HCT116 (cell line): Measurements from ENCODE around the gene PCNX1. TPM values are rescaled to one million over a fixed set of nuclear protein-coding genes. Genes with fewer than 3 reads are reported as not detected.

Source experiments
- ATAC-seq: fragments of 200-7000 bp; cut with Tn5 transposase; 2 replicates; pipeline ENCODE4 v1.9.1; 2020; ENCODE audit warnings: mild to moderate bottlenecking, moderate library complexity
- BruUV-seq: library from RNA; stranded (reverse); fragments of 400-500 nt; replicated peaks from 2 replicates; lab custom pipeline; 2021; lab: Mats Ljungman, UMichigan
- CTCF ChIA-PET: fragments of 300-600 bp; sonication (Branson Sonifier 250); formaldehyde crosslinking; loops from one replicate; lab custom pipeline; 2021; ENCODE audit warnings: antibody characterized with exemption; lab: Charles Lee
- POLR2A ChIA-PET: fragments of 300-600, 350-600 bp; sonication (Branson Sonifier 250); formaldehyde crosslinking; loops from one replicate; lab custom pipeline; 2021; ENCODE audit warnings: antibody characterized with exemption; lab: Charles Lee
- RAD21 ChIA-PET, 2 experiments: fragments of 300-600 bp; sonication (Branson Sonifier 250); formaldehyde crosslinking; loops; one replicate each; lab custom pipeline; 2023; ENCODE audit warnings: low total read pairs in 2 of 2; ENCODE audit not compliant: uncharacterized antibody in 2 of 2, unreplicated experiment in 2 of 2, low non-redundant PET in 1 of 2; lab: Charles Lee
- DNase-seq: peaks from one replicate; pipeline ENCODE4 v3.0.0-alpha.2; 2010; ENCODE audit warnings: low read depth, low spot score
- H2AFZ ChIP-seq: fragments of 200-600 bp; shearing (Covaris generic), sonication (generic); 2 replicates; pipeline ENCODE4 v1.6.1; 2017; ENCODE audit warnings: low read depth, mixed run types, mixed read lengths, antibody characterized with exemption, low read length; ENCODE audit not compliant: poor library complexity, severe bottlenecking
- H3K27ac ChIP-seq: 2 replicates; pipeline ENCODE4 v1.5.1; 2012; ENCODE audit warnings: low read depth, low read length
- H3K27me3 ChIP-seq: fragments of 200-600 bp; sonication (generic); 2 replicates; pipeline ENCODE4 v1.6.1; 2016; ENCODE audit warnings: mixed run types, low read length, mixed read lengths; ENCODE audit not compliant: insufficient read depth
- H3K36me3 ChIP-seq, 2 experiments: fragments of 200-500 bp in 1 of 2; fragments of 200-600 bp in 1 of 2; sonication (Bioruptor generic) in 1 of 2; sonication (generic) in 1 of 2; 2 replicates each; pipeline versions ENCODE4 v1.5.1 to v1.6.1; 2014 to 2016; ENCODE audit warnings: low read length in 2 of 2, inconsistent platforms in 1 of 2, mixed read lengths in 1 of 2, mixed run types in 1 of 2; ENCODE audit not compliant: insufficient read depth in 2 of 2, control insufficient read depth in 1 of 2
- H3K4me1 ChIP-seq, 2 experiments: fragments of 200-600 bp in 1 of 2; sonication (generic) in 1 of 2; 2 replicates each; pipeline versions ENCODE4 v1.5.1 to v1.6.1; 2012 to 2017; ENCODE audit warnings: low read length in 2 of 2, inconsistent platforms in 1 of 2, mild to moderate bottlenecking in 1 of 2, mixed read lengths in 1 of 2, mixed run types in 1 of 2, moderate library complexity in 1 of 2; ENCODE audit not compliant: insufficient read depth in 2 of 2, control insufficient read depth in 1 of 2
- H3K4me2 ChIP-seq: fragments of 200-600 bp; sonication (generic); 2 replicates; pipeline ENCODE4 v1.6.1; 2017; ENCODE audit warnings: mixed run types, low read length, mixed read lengths
- H3K4me3 ChIP-seq, 2 experiments: fragments of 200-600 bp in 1 of 2; sonication (generic) in 1 of 2; replicated peaks in 1 of 2; 2 replicates each; pipeline ENCODE4 v1.5.1; 2011 to 2016; ENCODE audit warnings: low read length in 2 of 2, control low read depth in 1 of 2, low read depth in 1 of 2, mild to moderate bottlenecking in 1 of 2, mixed read lengths in 1 of 2, mixed run types in 1 of 2
- H3K79me2 ChIP-seq: fragments of 200-600 bp; sonication (generic); 2 replicates; pipeline ENCODE4 v1.6.1; 2017; ENCODE audit warnings: mild to moderate bottlenecking, mixed run types, low read length, moderate library complexity, mixed read lengths; ENCODE audit not compliant: insufficient read depth
- H3K9ac ChIP-seq: fragments of 200-600 bp; sonication (generic); 2 replicates; pipeline ENCODE4 v1.6.1; 2016; ENCODE audit warnings: low read length, mixed read lengths
- H3K9me2 ChIP-seq: fragments of 200-600 bp; sonication (generic), shearing (Covaris generic); 2 replicates; pipeline ENCODE4 v1.6.1; 2017; ENCODE audit warnings: mixed run types, mild to moderate bottlenecking, moderate library complexity; ENCODE audit not compliant: insufficient read depth
- H3K9me3 ChIP-seq, 2 experiments: fragments of 200-500 bp in 1 of 2; fragments of 200-600 bp in 1 of 2; sonication (Bioruptor generic) in 1 of 2; sonication (generic) in 1 of 2; 2 replicates each; pipeline ENCODE4 v1.6.1; 2014 to 2017; ENCODE audit warnings: low read length in 2 of 2, mixed read lengths in 2 of 2, inconsistent platforms in 1 of 2, low read depth in 1 of 2, mild to moderate bottlenecking in 1 of 2, mixed run types in 1 of 2, moderate library complexity in 1 of 2; ENCODE audit not compliant: control insufficient read depth in 1 of 2, insufficient read depth in 1 of 2
- H4K20me1 ChIP-seq: fragments of 200-600 bp; sonication (generic), shearing (Covaris generic); 2 replicates; pipeline ENCODE4 v1.6.1; 2017; ENCODE audit warnings: mixed run types, mild to moderate bottlenecking, moderate library complexity; ENCODE audit not compliant: insufficient read depth
- CTCF ChIP-seq, 3 experiments: fragments of 200-600 bp in 1 of 3; sonication (generic) in 1 of 3; IDR thresholded peaks in 2 of 3; conservative IDR thresholded peaks in 1 of 3; 2 replicates each; pipeline ENCODE4 v1.5.1; 2012 to 2017; ENCODE audit warnings: low read depth in 2 of 3, low read length in 2 of 3, antibody characterized with exemption in 1 of 3, borderline replicate concordance in 1 of 3, control low read depth in 1 of 3, mild to moderate bottlenecking in 1 of 3, mixed read lengths in 1 of 3, mixed run types in 1 of 3, moderate library complexity in 1 of 3; ENCODE audit not compliant: insufficient read depth in 1 of 3
- EGR1 ChIP-seq: IDR thresholded peaks from 2 replicates; pipeline ENCODE4 v1.6.1; 2012; ENCODE audit warnings: low read depth
- ELF1 ChIP-seq: IDR thresholded peaks from 2 replicates; pipeline ENCODE4 v1.6.1; 2012; ENCODE audit warnings: low read depth, borderline replicate concordance
- JUND ChIP-seq: IDR thresholded peaks from 2 replicates; pipeline ENCODE4 v1.6.1; 2012
- POLR2A ChIP-seq: IDR thresholded peaks from 2 replicates; pipeline ENCODE4 v1.7.0; 2011; ENCODE audit warnings: borderline replicate concordance; ENCODE audit not compliant: insufficient read depth, insufficient read length; ENCODE audit errors: extremely low read depth
- POLR2AphosphoS5 ChIP-seq: IDR thresholded peaks from 2 replicates; pipeline ENCODE4 v1.6.1; 2011; ENCODE audit warnings: mild to moderate bottlenecking, low read depth, low read length, moderate library complexity
- RAD21 ChIP-seq: IDR thresholded peaks from 2 replicates; pipeline ENCODE4 v1.6.1; 2012; ENCODE audit warnings: low read depth, mild to moderate bottlenecking
- SIN3A ChIP-seq: IDR thresholded peaks from 2 replicates; pipeline ENCODE4 v1.6.1; 2012; ENCODE audit warnings: low read depth
- ZNF274 ChIP-seq: fragments of 200-500 bp; sonication (Bioruptor generic); IDR thresholded peaks from 2 replicates; pipeline ENCODE4 v1.6.1; 2014; ENCODE audit warnings: mild to moderate bottlenecking, low read depth, low read length, inconsistent platforms
- intact Hi-C: fragments of 100-400 bp; cut with micrococcal nuclease; formaldehyde crosslinking; loops from 2 replicates; pipeline ENCODE4 v1.10.0; 2022
- total RNA-seq: library from RNA; stranded (reverse); gene quantifications from one replicate; pipeline ENCODE4 v1.2.1, GENCODE V29; 2021; ENCODE audit not compliant: unreplicated experiment

PCNX1 gene
- total RNA-seq, 1 experiment from 2014 or later, result 52.2 TPM

- Histone ChIP-seq H3K4me1 (no peaks in the 10 kb centered on the region), H4K20me1 (no peaks in the 10 kb centered on the region), H3K9me2 (no peaks in the 10 kb centered on the region), H3K9me3 (no peaks in the 10 kb centered on the region), H3K27me3 (no peaks in the 10 kb centered on the region), H3K4me2 (no peak overlapping the region), H3K27ac (no peak overlapping the region), H3K36me3 (no peaks in the 10 kb centered on the region)
- no peak for ATAC-seq
- ChIA-PET POLR2A (no interaction called here), RAD21 (no interaction called here)
- intact Hi-C loops, result loop anchor here (5.0 kb wide), 1 partner anchor 149 kb away; no protein-coding TSS in a partner anchor
- no TSS peak for BruUV-seq
- DNase-seq, result no peak
- no peak for TF ChIP-seq POLR2A
- TF ChIP-seq JUND, result no peak
- no peak for TF ChIP-seq SIN3A
- no peak for TF ChIP-seq EGR1
- TF ChIP-seq ELF1, result no peak
- no peak for TF ChIP-seq POLR2AphosphoS5
- no peak for TF ChIP-seq ZNF274
- TF ChIP-seq, all 23 proteins: peak for 0
- H3K9ac ChIP-seq, result no peak overlapping the region
- CTCF ChIA-PET, result no interaction called here
- H3K79me2 ChIP-seq, result peaks cover 5% of the 10 kb centered on the region; the same call in 1 of the 2 replicates
- no peak overlapping the region for H2AFZ ChIP-seq
- H3K4me3 ChIP-seq, result no peak overlapping the region
Measured at GRCh38 chr14:70971560-70971959, 64.3 kb downstream of the PCNX1 start.

- Histone ChIP-seq H3K27ac (no peak overlapping the region), H3K79me2 (peaks cover 5% of the 10 kb centered on the region; the same call in 1 of the 2 replicates), H3K4me1 (no peaks in the 10 kb centered on the region), H3K27me3 (no peaks in the 10 kb centered on the region), H3K4me2 (no peak overlapping the region), H4K20me1 (no peaks in the 10 kb centered on the region), H3K9me2 (no peaks in the 10 kb centered on the region), H3K9ac (no peak overlapping the region), H3K36me3 (peaks cover 4 to 5% of the 10 kb centered on the region in 2 experiments; a peak in 2 of 4 replicates), H3K4me3 (no peak overlapping the region), H2AFZ (no peak overlapping the region), H3K9me3 (no peaks in the 10 kb centered on the region)
- RAD21 ChIA-PET, result interaction anchor here in 1 of 2 experiments (0.7 kb wide), 1 partner anchor 154 kb away, joined by 3 read pairs; no protein-coding TSS in a partner anchor
- ATAC-seq (peak; percentile 81), DNase-seq (peak; percentile 75)
- intact Hi-C loops, result loop anchor here (5.0 kb wide), 1 partner anchor 150 kb away; no protein-coding TSS in a partner anchor
- POLR2A ChIA-PET, result no interaction called here
- CTCF ChIA-PET, result interaction anchor here (0.7 to 1.9 kb wide), 9 partner anchors 9 to 155 kb away, joined by 3 to 14 read pairs (median 4); partner anchors contain the start of gene PCNX1
- BruUV-seq, result no TSS peak
- TF ChIP-seq SIN3A, result no peak
- TF ChIP-seq CTCF (IDR thresholded peaks at IDR 0.05 in 2 of 3, conservative IDR thresholded peaks at IDR 0.05 in 1 of 3; ENCODE audit: borderline replicate concordance in 1 of 3, insufficient read depth in 1 of 3, low read depth in 2 of 3, low read length in 2 of 3), result peak; percentile 74 to 97 (median 89)
- TF ChIP-seq RAD21, result peak; percentile 81
Measured at GRCh38 chr14:70972107-70972976, 65.1 kb downstream of the PCNX1 start.
